Effector CD4-positive, alpha-beta T cell (primary cell): ENCODE data around the gene CCDC34.

Experiments
- DNase-seq: peaks from one replicate; pipeline ENCODE4 v3.0.0-alpha.2; 2020

CCDC34 gene

DNA sequence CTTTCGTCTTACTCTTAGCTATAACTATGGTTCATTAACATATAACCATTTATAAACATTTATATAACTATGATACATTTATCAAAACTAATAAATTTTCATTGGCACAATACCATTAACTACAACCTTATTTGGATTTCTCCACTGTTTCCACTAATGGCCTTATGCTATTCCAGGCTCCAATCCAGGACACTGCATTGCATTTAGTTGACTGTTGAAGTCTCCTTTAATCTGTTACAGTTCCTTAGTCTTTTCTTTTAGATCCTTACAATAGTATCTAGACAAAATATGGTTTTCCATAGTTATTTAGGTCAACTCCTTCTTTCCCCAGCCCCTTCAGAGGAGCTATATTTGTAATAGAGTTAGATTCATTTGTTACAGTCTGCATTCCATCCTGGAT is 47.2 kb downstream of the CCDC34 start:
- no peak for DNase-seq

- DNase-seq: no peak
These were observed 49.7 kb downstream of the CCDC34 start for GRCh38 chr11:27313157-27313821.

DNA sequence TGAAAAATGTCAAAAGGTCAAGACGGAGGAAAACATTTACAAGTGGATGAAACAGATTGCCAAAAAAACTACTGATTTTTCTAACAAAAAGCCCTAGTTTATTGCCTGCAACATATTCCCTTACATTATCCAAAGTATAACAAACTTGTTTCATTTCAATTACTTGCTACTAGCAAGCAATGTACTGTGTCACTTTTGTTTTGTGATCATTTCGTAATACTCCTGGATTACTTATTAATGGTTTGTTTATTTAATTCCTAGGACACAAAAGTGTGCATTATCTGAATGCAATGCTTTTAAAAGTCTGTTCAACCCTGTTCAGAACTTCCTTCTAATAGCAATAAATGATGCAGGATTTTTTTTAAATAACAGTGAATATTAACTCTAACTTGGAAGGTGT is 50.9 kb downstream of the CCDC34 start:
- no peak for DNase-seq

GRCh38 chr11:27310707-27311106 is 52.3 kb downstream of the CCDC34 start:
- no peak for DNase-seq

DNA sequence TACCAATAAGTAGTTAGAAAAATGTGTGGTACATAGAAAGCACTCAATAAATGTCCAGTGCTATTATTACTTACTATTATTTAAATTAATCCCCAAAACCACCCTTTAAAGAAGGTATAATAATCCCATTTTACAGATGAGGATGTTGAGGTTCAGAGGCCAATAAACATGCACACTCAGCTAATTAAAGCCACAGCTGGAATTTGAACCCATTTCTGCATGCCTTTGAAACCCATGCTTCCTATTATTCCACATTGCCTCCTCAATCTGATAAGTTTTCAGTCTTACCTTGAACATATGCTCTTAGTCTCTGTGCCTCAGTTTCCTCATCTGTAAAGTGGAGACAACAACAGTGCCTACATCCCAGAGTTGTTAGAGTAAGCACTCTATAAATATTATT is 52.8 kb downstream of the CCDC34 start:
- no peak for DNase-seq

DNA sequence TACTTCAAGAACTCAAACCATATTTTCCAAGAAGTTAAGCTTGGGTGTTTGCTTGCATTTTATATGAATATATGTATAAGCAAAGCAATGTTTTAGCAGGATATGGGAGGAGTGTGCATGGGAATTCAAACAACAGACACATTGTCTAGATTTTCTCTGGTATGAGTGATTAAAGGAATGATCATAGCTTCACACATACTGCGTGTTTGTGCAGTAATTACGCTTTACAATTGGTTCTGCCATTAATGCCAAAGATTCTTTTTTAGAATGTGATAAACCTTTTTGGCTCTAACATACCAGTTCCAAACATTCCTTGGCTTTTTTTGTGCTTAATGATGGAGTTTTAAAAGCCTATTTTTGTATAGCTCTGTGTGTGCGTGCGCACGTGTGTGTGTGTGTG is 54.0 kb downstream of the CCDC34 start:
- DNase-seq: no peak

DNA sequence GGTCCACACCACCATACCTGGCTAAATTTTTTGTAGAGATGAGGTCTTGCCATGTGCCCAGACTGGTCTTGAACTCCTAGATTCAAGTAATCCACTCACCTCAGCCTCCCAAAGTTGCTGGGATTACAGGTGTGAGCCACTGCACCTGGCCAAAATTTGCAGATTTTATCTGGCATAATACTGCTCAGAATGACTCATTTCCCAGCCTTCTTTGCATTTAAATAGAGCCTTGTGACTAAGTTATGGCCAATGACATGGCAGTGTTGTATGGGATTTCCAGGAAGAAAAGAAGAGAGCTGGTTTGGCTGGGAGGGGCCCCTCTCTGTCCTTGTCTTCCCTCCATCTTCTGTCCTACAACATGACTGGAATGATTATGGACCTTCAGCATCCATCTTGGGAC is 55.8 kb downstream of the CCDC34 start:
- no peak for DNase-seq

- DNase-seq: no peak
These were observed 57.3 kb downstream of the CCDC34 start for GRCh38 chr11:27305751-27306150.

- DNase-seq: no peak
These were observed 58.5 kb downstream of the CCDC34 start for GRCh38 chr11:27304514-27304913.

DNA sequence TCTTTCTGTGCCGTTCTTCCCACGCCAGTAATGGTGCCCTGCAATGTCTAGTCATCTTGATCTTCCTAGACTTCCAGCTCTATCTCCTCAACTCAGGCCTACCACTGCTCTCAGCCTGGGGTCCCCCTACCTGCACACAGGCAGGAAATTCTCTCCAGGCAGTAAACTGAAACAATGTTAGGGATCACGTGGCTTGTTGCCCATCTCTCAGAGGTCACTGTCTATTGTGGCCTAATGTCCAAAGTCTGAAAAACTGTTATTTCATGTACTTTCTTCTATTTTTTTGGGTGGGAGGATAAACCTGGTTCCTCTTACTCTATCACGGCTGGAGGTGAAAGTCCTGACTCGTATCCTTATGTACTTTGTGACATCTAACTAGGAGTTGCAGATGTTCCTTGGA is 59.1 kb downstream of the CCDC34 start:
- no peak for DNase-seq

DNA sequence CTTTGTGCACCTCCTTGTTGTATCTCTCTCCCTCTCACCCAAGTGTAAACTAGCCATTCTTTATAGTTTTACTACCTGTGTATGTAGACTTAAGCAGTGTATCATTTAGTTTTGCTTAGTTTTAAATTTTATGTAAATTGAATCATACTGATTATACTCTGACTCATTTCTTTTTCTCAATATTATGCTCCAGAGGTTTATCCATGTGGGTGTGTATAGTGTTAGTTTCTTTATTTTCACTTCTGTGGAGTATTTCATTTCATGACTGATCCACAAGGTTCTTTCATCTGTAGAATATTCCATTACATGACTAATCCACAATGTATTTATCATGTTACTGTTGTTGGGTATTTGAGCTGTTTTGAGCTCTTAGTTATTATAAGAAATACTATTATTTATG is 62.0 kb downstream of the CCDC34 start:
- DNase-seq: no peak

GRCh38 chr11:27297616-27298015 is 65.4 kb downstream of the CCDC34 start:
- DNase-seq: no peak

- DNase-seq: no peak
These were observed 66.5 kb downstream of the CCDC34 start for GRCh38 chr11:27296497-27296896.

GRCh38 chr11:27295928-27296327 is 67.1 kb downstream of the CCDC34 start:
- DNase-seq: no peak

DNA sequence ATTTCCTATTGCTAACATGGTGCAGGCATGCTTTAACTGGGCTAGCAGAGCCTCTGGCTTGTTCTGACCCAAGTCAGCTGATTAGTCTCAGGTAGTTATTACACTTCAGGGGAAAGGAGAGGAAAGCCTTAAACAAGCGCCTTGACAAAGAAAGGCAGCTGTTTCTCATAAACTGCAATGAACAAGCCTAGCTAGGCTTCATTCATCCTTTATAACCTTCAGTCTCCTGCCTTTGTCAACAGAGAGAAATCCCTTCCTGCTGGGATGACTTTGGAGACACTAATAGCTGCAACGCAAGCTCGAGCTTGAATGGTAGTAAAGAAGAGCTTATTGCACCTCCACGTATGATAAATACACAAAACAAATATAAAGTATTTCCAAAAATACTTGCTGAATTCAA is 68.4 kb downstream of the CCDC34 start:
- DNase-seq: no peak

GRCh38 chr11:27293515-27294417 is 69.2 kb downstream of the CCDC34 start:
- no peak for DNase-seq

- DNase-seq: no peak
These were observed 70.4 kb downstream of the CCDC34 start for GRCh38 chr11:27292637-27293010.

- DNase-seq: no peak
These were observed 70.9 kb downstream of the CCDC34 start for GRCh38 chr11:27291954-27292636.

DNA sequence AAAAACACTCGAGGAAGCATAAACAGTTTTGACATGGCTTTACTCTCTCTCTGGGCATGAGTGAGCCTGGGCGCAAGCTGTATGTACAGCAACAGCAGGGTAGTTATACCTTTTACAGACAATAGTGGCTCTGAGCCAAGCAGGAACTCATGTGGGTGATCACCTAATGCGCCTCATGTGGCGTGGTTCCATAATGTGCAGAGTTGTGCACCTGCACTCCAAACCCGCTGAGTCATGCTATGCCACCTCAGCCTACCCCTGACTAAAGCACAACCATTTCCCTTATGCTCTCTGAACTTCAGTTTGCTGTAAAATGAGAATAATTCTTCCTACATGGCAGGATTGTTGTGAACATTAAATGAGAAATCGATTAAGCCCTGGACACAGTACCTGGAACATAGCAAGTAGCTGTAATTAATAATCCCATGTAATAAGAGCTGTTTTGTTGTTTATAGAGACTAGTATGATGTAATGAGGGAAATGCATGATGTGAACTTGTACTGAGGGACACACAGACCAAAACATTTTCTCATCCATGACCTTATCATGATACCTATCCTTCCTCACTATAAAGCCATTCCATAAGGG is 71.6 kb downstream of the CCDC34 start:
- DNase-seq: no peak

- DNase-seq: no peak
These were observed 72.6 kb downstream of the CCDC34 start for GRCh38 chr11:27290261-27291050.
